Neural crest cell (in vitro differentiated cells): ENCODE data around the gene ERFL. TPM values are rescaled to one million over a fixed set of nuclear protein-coding genes. Genes with fewer than 3 reads are reported as not detected.

Source experiments
- DNase-seq: peaks from one replicate; pipeline ENCODE4 v3.0.0; 2021; ENCODE audit warnings: low read depth, mixed read lengths, low spot score
- H3K27ac Mint-ChIP-seq: one replicate; pipeline ENCODE4 v1.8.0; 2021; ENCODE audit warnings: mild to moderate bottlenecking, mixed read lengths; ENCODE audit not compliant: unreplicated experiment
- H3K27me3 Mint-ChIP-seq: 2 replicates; pipeline ENCODE4 v1.8.0; 2021; ENCODE audit warnings: low read depth, mild to moderate bottlenecking, mixed read lengths
- H3K36me3 Mint-ChIP-seq: 2 replicates; pipeline ENCODE4 v1.8.0; 2021; ENCODE audit warnings: low read depth, mild to moderate bottlenecking, mixed read lengths
- H3K4me1 Mint-ChIP-seq: 2 replicates; pipeline ENCODE4 v1.8.0; 2021; ENCODE audit warnings: mixed read lengths
- H3K4me3 Mint-ChIP-seq: one replicate; pipeline ENCODE4 v1.8.0; 2021; ENCODE audit warnings: mild to moderate bottlenecking, mixed read lengths
- H3K9me3 Mint-ChIP-seq: 2 replicates; pipeline ENCODE4 v1.8.0; 2021; ENCODE audit warnings: mixed read lengths
- total RNA-seq: library from RNA; stranded (reverse); gene quantifications from 2 replicates; pipeline ENCODE4 v1.2.1, GENCODE V29; 2021
- TF ChIP-seq, protein P1 (sequence below): fragments of 200-600 bp; sonication (generic); conservative IDR thresholded peaks from 2 replicates; pipeline ENCODE4 v1.5.0; 2021; ENCODE audit warnings: antibody characterized with exemption, mild to moderate bottlenecking

The ERFL gene
- total RNA-seq, 1 donor from 2014 or later, result 0.12 TPM

DNA sequence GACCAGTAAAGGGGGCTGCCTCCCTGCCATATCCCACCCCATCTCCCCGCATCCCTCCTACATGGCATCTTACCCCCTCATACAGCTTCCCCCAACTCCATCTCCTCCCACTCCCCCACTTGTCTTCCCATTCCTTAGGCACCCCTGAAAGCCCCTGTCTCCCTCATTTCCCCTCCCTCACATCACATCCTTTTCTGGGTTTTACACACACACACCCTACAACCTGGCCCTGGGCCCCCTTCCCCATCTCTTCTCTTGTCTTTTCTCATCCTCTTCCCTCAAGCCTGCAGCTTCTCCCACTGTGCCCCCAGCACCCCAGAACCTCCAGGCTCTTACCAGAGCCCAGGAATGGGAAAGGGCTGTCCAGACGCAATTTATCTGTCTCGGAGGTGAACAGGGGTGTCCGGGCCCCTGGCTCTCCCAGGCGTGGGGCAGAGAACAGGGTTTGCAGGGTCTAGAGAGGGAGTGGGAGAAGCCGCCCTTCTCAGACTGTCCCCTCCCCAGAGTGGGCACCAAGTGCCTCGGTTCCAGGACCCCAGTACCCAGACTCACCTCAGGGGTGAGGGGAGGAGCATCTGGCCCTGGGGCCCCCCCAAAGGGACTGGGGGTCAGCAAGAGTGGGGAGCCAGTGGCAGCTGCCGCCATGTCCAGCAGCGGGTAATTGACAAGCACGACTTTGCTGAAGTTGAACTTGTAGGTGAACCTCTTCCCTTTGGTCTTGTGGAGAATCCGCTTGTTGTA, 19.4 kb downstream of the ERFL start:
- Mint-ChIP-seq H3K27ac (no peak overlapping the region), H3K27me3 (peaks cover 8% of the 10 kb centered on the region), H3K9me3 (no peaks in the 10 kb centered on the region), H3K36me3 (peaks cover 5% of the 10 kb centered on the region), H3K4me3 (no peak overlapping the region), H3K4me1 (peaks cover 4% of the 10 kb centered on the region)
- DNase-seq, result no peak
- TF ChIP-seq, protein P1, sequence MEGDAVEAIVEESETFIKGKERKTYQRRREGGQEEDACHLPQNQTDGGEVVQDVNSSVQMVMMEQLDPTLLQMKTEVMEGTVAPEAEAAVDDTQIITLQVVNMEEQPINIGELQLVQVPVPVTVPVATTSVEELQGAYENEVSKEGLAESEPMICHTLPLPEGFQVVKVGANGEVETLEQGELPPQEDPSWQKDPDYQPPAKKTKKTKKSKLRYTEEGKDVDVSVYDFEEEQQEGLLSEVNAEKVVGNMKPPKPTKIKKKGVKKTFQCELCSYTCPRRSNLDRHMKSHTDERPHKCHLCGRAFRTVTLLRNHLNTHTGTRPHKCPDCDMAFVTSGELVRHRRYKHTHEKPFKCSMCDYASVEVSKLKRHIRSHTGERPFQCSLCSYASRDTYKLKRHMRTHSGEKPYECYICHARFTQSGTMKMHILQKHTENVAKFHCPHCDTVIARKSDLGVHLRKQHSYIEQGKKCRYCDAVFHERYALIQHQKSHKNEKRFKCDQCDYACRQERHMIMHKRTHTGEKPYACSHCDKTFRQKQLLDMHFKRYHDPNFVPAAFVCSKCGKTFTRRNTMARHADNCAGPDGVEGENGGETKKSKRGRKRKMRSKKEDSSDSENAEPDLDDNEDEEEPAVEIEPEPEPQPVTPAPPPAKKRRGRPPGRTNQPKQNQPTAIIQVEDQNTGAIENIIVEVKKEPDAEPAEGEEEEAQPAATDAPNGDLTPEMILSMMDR, result no peak

- no peaks in the 10 kb centered on the region for H3K9me3 Mint-ChIP-seq
- H3K4me3 Mint-ChIP-seq, result no peak overlapping the region
- peaks cover 8% of the 10 kb centered on the region for H3K27me3 Mint-ChIP-seq
- no peak overlapping the region for H3K27ac Mint-ChIP-seq
- H3K36me3 Mint-ChIP-seq, result peaks cover 5% of the 10 kb centered on the region
- no peak for DNase-seq
- H3K4me1 Mint-ChIP-seq, result peaks cover 4% of the 10 kb centered on the region
- TF ChIP-seq, protein P1, result no peak
Observed at GRCh38 chr19:41907994-41908615, 20.1 kb downstream of the ERFL start.

DNA sequence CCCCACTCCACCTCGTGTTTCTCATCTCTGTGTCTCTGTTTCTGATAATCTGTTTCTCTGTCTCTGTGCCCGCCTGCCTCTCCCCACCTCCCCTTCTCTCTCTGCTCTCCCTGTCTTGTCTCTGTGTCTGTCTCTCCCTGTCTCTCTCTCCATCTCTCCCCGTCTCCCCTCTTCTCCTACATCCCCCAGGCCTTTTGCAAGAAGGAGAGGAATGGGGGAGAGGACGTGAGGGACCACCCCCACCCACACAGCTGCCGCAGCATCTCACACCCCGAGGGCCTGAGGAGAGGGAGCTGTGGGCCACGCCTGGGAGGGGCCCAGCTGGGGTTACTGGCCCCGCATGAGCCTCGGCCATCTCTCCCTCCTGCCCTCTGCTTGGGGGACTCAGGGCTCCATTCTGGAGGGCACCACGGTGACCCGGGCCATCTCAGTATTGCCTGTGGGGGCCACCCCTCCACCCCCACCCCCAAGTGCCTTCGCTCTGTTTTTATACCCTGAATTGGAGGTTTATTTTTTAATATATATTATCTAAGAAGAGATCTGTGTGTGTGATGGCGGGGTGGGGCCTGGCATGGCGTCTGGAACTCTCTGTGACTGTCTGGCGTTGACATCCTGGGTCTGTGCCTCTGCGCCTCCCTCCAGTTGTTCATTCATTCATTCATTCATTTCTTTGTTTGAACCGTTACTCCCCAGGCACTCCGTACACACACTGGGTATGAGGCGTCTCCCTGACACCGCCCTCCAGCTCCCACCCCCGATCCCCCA, 21.2 kb downstream of the ERFL start:
- peaks cover 4% of the 10 kb centered on the region for H3K4me1 Mint-ChIP-seq
- TF ChIP-seq, protein P1, result no peak
- no peak overlapping the region for H3K27ac Mint-ChIP-seq
- no peak overlapping the region for H3K4me3 Mint-ChIP-seq
- H3K36me3 Mint-ChIP-seq, result peaks cover 5% of the 10 kb centered on the region
- no peak for DNase-seq
- no peaks in the 10 kb centered on the region for H3K9me3 Mint-ChIP-seq
- H3K27me3 Mint-ChIP-seq, result peaks cover 8% of the 10 kb centered on the region

- Mint-ChIP-seq H3K27ac (no peak overlapping the region), H3K36me3 (peaks cover 5% of the 10 kb centered on the region), H3K4me1 (peaks cover 4% of the 10 kb centered on the region), H3K27me3 (peaks cover 8% of the 10 kb centered on the region), H3K4me3 (no peak overlapping the region), H3K9me3 (no peaks in the 10 kb centered on the region)
- no peak for DNase-seq
- TF ChIP-seq, protein P1, result no peak
Observed at GRCh38 chr19:41906271-41906670, 22.0 kb downstream of the ERFL start.

DNA sequence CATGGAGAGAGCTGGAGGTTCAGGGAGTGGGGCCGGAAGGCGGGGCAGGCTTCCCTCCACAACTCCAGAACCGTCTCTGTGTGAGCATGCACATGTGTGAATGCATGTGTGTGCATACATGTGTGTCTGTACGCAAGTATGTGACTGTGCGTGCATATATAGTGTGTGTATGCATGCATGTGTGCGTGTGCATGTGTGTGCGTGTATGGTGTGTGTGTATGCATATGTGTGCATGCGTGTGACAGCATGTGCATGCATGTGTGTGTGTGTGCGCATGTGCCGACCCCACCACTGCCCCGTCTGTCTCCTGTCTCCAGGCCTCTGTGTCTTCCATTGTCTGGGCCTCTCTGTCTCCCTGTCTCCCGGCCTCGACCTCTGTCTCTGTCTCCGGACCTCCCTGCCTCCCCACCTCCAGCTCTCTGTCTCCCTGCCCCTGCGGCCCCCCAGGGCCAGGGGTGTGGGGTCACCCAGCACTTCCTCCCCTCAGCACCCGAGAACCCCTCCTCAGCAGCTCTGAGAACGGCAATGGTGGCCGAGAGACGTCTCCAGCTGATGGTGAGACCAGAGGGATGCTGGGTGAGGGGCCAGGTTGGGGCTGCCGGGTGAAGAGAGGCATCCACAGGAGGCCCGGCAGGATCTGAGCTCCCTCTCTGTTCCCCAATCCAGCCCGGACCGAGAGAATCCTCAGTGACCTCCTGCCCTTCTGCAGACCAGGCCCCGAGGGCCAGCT, 22.8 kb downstream of the ERFL start:
- Mint-ChIP-seq H3K4me1 (peaks cover 4% of the 10 kb centered on the region), H3K36me3 (peaks cover 5% of the 10 kb centered on the region), H3K4me3 (no peak overlapping the region), H3K27me3 (peaks cover 8% of the 10 kb centered on the region), H3K27ac (no peak overlapping the region), H3K9me3 (no peaks in the 10 kb centered on the region)
- DNase-seq, result no peak
- TF ChIP-seq, protein P1, result no peak
